Loucy (cell line): ENCODE measurements around the gene WWC1.

Experiments
- H2AFZ ChIP-seq: fragments of 200-600 bp; sonication (generic); 2 replicates; pipeline ENCODE4 v1.6.0; 2016; ENCODE audit warnings: antibody characterized with exemption, mild to moderate bottlenecking, low read length, moderate library complexity
- H3F3A ChIP-seq: fragments of 200-600 bp; 2 replicates; pipeline ENCODE4 v1.6.0; 2016; ENCODE audit warnings: antibody characterized with exemption, low read depth, mild to moderate bottlenecking
- H3K27me3 ChIP-seq: fragments of 200-600 bp; sonication (generic); 2 replicates; pipeline ENCODE4 v1.6.1; 2014; ENCODE audit warnings: low read length, mild to moderate bottlenecking; ENCODE audit not compliant: insufficient read depth, poor library complexity, severe bottlenecking
- H3K36me3 ChIP-seq: fragments of 200-600 bp; sonication (generic); 2 replicates; pipeline ENCODE4 v1.6.1; 2016; ENCODE audit warnings: low read length; ENCODE audit not compliant: insufficient read depth
- H3K4me1 ChIP-seq: fragments of 200-600 bp; sonication (generic); 2 replicates; pipeline ENCODE4 v1.5.1; 2014; ENCODE audit warnings: low read length, mild to moderate bottlenecking; ENCODE audit not compliant: insufficient read depth, poor library complexity, severe bottlenecking
- H3K4me2 ChIP-seq: fragments of 200-600 bp; sonication (generic); 2 replicates; pipeline ENCODE4 v1.6.0; 2014; ENCODE audit warnings: antibody characterized with exemption, low read length, low read depth, mild to moderate bottlenecking; ENCODE audit not compliant: poor library complexity, severe bottlenecking
- H3K4me3 ChIP-seq: fragments of 200-600 bp; sonication (generic); 2 replicates; pipeline ENCODE4 v1.5.1; 2014; ENCODE audit warnings: low read length, mild to moderate bottlenecking, mixed read lengths; ENCODE audit not compliant: poor library complexity, severe bottlenecking
- H3K79me2 ChIP-seq: fragments of 200-600 bp; sonication (generic); 2 replicates; pipeline ENCODE4 v1.6.1; 2014; ENCODE audit warnings: low read length; ENCODE audit not compliant: insufficient read depth
- H3K9ac ChIP-seq: fragments of 200-600 bp; sonication (generic); 2 replicates; pipeline ENCODE4 v1.6.0; 2014; ENCODE audit warnings: mild to moderate bottlenecking, low read depth, low read length, moderate library complexity; ENCODE audit not compliant: poor library complexity, severe bottlenecking
- H3K9me2 ChIP-seq: fragments of 200-600 bp; sonication (generic); replicated peaks from 2 replicates; pipeline ENCODE4 v1.6.1; 2016; ENCODE audit warnings: low read depth, low read length, mixed read lengths
- H3K9me3 ChIP-seq: fragments of 200-600 bp; sonication (generic); 2 replicates; pipeline ENCODE4 v1.6.1; 2014; ENCODE audit warnings: mild to moderate bottlenecking, antibody characterized with exemption, low read length, low read depth; ENCODE audit not compliant: insufficient read depth
- H4K20me1 ChIP-seq: fragments of 200-600 bp; sonication (generic); 2 replicates; pipeline ENCODE4 v1.6.0; 2014; ENCODE audit warnings: antibody characterized with exemption, low read length, mild to moderate bottlenecking; ENCODE audit not compliant: insufficient read depth, poor library complexity, severe bottlenecking
- CTCF ChIP-seq: fragments of 200-600 bp; sonication (generic); conservative IDR thresholded peaks from 2 replicates; pipeline ENCODE4 v1.5.1; 2014; ENCODE audit warnings: mild to moderate bottlenecking, antibody characterized with exemption, low read length
- EZH2phosphoT487 ChIP-seq: fragments of 200-600 bp; IDR thresholded peaks from 2 replicates; pipeline ENCODE4 v1.6.1; 2018; ENCODE audit warnings: antibody characterized with exemption, mild to moderate bottlenecking, moderate library complexity, borderline replicate concordance

The WWC1 gene

DNA sequence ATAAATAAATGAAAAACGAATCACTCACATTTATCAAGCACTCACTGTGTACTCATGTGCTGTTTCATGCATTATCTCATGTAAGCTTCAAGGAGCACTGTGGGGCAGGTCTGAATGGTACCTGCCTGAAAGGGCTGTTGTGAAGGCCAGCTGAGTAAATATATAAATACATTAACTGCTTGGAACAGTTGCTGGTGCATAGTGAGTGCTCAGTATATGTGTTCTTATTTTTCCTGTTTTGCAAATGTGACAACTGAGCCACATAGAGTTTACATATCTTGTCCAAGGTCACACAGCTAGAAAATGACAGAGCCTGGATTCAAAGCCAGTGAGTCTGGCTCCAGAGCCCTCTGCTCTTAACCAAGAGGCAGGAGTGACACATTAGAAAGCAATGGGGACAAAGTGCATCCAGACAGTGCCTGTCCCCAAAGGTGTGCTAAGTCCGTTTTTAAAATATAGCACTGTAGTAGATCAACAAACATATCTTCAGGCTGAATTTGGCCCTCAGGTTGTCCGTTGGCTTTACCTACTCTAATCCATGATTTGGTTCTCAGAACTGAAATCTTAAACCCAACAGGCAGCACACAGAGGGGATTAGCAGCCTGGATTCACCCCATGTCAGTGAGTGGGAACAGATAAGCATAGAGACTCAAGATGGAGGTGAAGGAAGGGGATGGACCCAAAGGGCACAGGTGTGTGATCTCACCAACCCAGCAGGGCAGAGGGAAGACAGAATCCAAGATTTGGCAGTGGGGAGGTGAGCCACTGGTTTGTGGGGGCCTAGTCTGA lies 70.8 kb downstream of the WWC1 start:
- Histone ChIP-seq H3K9me2 (no peaks in the 10 kb centered on the region), H3F3A (no peaks in the 10 kb centered on the region), H3K27me3 (no peaks in the 10 kb centered on the region), H3K36me3 (no peaks in the 10 kb centered on the region), H3K4me3 (no peak overlapping the region), H3K79me2 (no peaks in the 10 kb centered on the region), H3K9ac (no peak overlapping the region), H3K4me2 (no peak overlapping the region), H4K20me1 (no peaks in the 10 kb centered on the region), H2AFZ (no peak overlapping the region), H3K9me3 (no peaks in the 10 kb centered on the region), H3K4me1 (no peaks in the 10 kb centered on the region)
- TF ChIP-seq EZH2phosphoT487, result no peak
- no peak for TF ChIP-seq CTCF

DNA sequence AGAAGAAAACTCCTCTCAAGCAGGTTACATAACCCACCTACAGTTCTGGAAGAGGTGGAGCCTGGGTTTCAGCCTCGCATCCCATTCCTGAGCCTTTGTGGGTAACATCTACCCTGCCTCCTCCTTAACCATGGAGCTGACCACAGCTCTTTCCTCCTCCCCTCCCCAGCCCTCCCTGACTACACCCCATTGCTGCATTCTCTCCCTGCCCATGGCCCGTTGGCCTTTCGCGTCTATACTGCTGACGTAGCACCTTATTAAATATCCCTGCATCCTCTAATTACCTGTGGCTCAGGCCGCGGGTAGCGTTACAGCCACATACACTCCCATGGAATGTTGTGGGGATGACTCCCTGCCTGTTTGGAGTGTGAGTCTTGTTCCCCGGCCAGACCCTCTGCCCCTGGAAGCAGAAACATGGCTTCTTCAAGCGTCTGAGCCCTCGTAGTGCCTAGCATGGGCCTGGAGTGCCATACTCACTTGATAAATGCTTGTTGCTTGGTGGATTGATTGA lies 72.8 kb downstream of the WWC1 start:
- Histone ChIP-seq H3K9me2 (no peaks in the 10 kb centered on the region), H3K79me2 (no peaks in the 10 kb centered on the region), H3K4me2 (no peak overlapping the region), H3K9me3 (no peaks in the 10 kb centered on the region), H3K4me1 (no peaks in the 10 kb centered on the region), H3F3A (no peaks in the 10 kb centered on the region), H3K9ac (no peak overlapping the region), H3K27me3 (no peaks in the 10 kb centered on the region), H3K36me3 (no peaks in the 10 kb centered on the region), H3K4me3 (no peak overlapping the region), H2AFZ (no peak overlapping the region), H4K20me1 (no peaks in the 10 kb centered on the region)
- TF ChIP-seq CTCF (no peak), EZH2phosphoT487 (no peak)

GRCh38 chr5:168364750-168365550 lies 73.5 kb downstream of the WWC1 start:
- H3K79me2 ChIP-seq, result no peaks in the 10 kb centered on the region

More at GRCh38 chr5:168364750-168365550, 73.5 kb downstream of the WWC1 start:
- Histone ChIP-seq H3K9ac (no peak overlapping the region), H3K4me2 (no peak overlapping the region), H3K27me3 (no peaks in the 10 kb centered on the region), H3K4me3 (no peak overlapping the region), H3K36me3 (no peaks in the 10 kb centered on the region), H3F3A (no peaks in the 10 kb centered on the region), H3K9me2 (no peaks in the 10 kb centered on the region), H3K4me1 (no peaks in the 10 kb centered on the region), H4K20me1 (no peaks in the 10 kb centered on the region), H3K9me3 (no peaks in the 10 kb centered on the region), H2AFZ (no peak overlapping the region)
- TF ChIP-seq EZH2phosphoT487 (no peak), CTCF (no peak)
